K562 (cell line): Measurements from ENCODE around the gene CPA4. TPM values are rescaled to one million over a fixed set of nuclear protein-coding genes. Genes with fewer than 3 reads are reported as not detected.

ENCODE experiments used
- ATAC-seq: fragments of 200-7000 bp; cut with Tn5 transposase; 3 replicates; pipeline ENCODE4 v1.9.1; 2020; ENCODE audit warnings: moderate library complexity
- BruUV-seq: library from RNA; stranded (reverse); fragments of 400-500 nt; replicated peaks from 2 replicates; lab custom pipeline; 2021; lab: Mats Ljungman, UMichigan
- CTCF ChIA-PET: fragments of 300-600 bp; formaldehyde crosslinking; extraction: SDS; loops from one replicate; lab custom pipeline; 2021; ENCODE audit warnings: low intra/inter-chr PET ratio; lab: Yijun Ruan, JAX
- POLR2A ChIA-PET: fragments of 300-600, 350-650 bp; sonication (Branson Sonifier 250); formaldehyde crosslinking; extraction: SDS; loops from one replicate; lab custom pipeline; 2021; ENCODE audit warnings: antibody characterized with exemption, inconsistent platforms; lab: Yijun Ruan, JAX
- DNase-seq, 4 experiments: peaks; one replicate each; pipeline versions ENCODE4 v3.0.0 to v3.0.0-alpha.2; 2011 to 2018; ENCODE audit warnings: low spot score in 3 of 4, mixed read lengths in 3 of 4; ENCODE audit errors: extremely low read depth in 1 of 4
- FAIRE-seq: peaks from 2 replicates; lab custom pipeline; 2011; peaks lifted over from hg19 to GRCh38; lab: Jason Lieb, UNC
- H2AFZ ChIP-seq: 2 replicates; pipeline ENCODE4 v1.6.0; 2011; ENCODE audit warnings: low read depth, low read length, control low read depth, inconsistent platforms
- H3K27ac ChIP-seq: fragments of 200-600 bp; 3 replicates; pipeline ENCODE4 v1.8.0; 2011; ENCODE audit warnings: low read depth, mild to moderate bottlenecking, control low read depth, inconsistent platforms, low read length, moderate library complexity, mixed read lengths; ENCODE audit errors: extremely low read depth
- H3K27me3 ChIP-seq, 2 experiments: fragments of 300-600 bp in 1 of 2; 2 replicates in 1 of 2; 3 replicates in 1 of 2; pipeline versions ENCODE4 v1.6.0 to v1.8.0; 2011; ENCODE audit warnings: inconsistent platforms in 2 of 2, low read length in 2 of 2, mild to moderate bottlenecking in 1 of 2, mixed read lengths in 1 of 2, moderate library complexity in 1 of 2; ENCODE audit not compliant: control insufficient read depth in 2 of 2, insufficient read depth in 2 of 2
- H3K36me3 ChIP-seq: fragments of 300-600 bp; 3 replicates; pipeline ENCODE4 v1.8.0; 2011; ENCODE audit warnings: mild to moderate bottlenecking, low read length, inconsistent platforms; ENCODE audit not compliant: control insufficient read depth, insufficient read depth
- H3K4me1 ChIP-seq, 2 experiments: fragments of 200-600 bp in 1 of 2; replicated peaks in 1 of 2; 2 replicates in 1 of 2; 3 replicates in 1 of 2; pipeline versions ENCODE4 v1.5.1 to v1.8.0; 2011; ENCODE audit warnings: inconsistent platforms in 2 of 2, low read length in 2 of 2, mild to moderate bottlenecking in 1 of 2, mixed read lengths in 1 of 2, moderate library complexity in 1 of 2; ENCODE audit not compliant: control insufficient read depth in 2 of 2, insufficient read depth in 2 of 2
- H3K4me2 ChIP-seq: 2 replicates; pipeline ENCODE4 v1.6.1; 2011; ENCODE audit warnings: low read length, control low read depth, inconsistent platforms, mixed read lengths; ENCODE audit not compliant: insufficient read depth
- H3K4me3 ChIP-seq: fragments of 200-600 bp; sonication (generic), shearing (Covaris generic); 2 replicates; pipeline ENCODE4 v1.5.1; 2016; ENCODE audit warnings: control low read depth, inconsistent platforms
- H3K79me2 ChIP-seq: fragments of 200-600 bp; 3 replicates; pipeline ENCODE4 v1.8.0; 2011; ENCODE audit warnings: low read length, inconsistent platforms; ENCODE audit not compliant: control insufficient read depth, insufficient read depth
- H3K9ac ChIP-seq, 2 experiments: 2 replicates each; pipeline versions ENCODE4 v1.6.0 to v1.6.1; 2011; ENCODE audit warnings: low read depth in 2 of 2, low read length in 2 of 2, control low read depth in 1 of 2, inconsistent platforms in 1 of 2, mild to moderate bottlenecking in 1 of 2, mixed read lengths in 1 of 2; ENCODE audit not compliant: insufficient read depth in 1 of 2
- H3K9me1 ChIP-seq: one replicate; pipeline ENCODE4 v1.6.0; 2011; ENCODE audit warnings: inconsistent platforms, mild to moderate bottlenecking, low read length, moderate library complexity; ENCODE audit not compliant: control insufficient read depth, insufficient read depth
- H3K9me3 ChIP-seq: replicated peaks from 2 replicates; pipeline ENCODE4 v1.5.1; 2011; ENCODE audit warnings: low read depth, low read length, inconsistent platforms; ENCODE audit not compliant: control insufficient read depth, insufficient read depth
- H4K20me1 ChIP-seq: replicated peaks from 2 replicates; pipeline ENCODE4 v1.6.1; 2011; ENCODE audit warnings: low read length, inconsistent platforms, mixed read lengths; ENCODE audit not compliant: control insufficient read depth, insufficient read depth
- ATF1 ChIP-seq, 2 experiments: fragments of 450-650 bp in 1 of 2; IDR thresholded peaks; 2 replicates each; pipeline ENCODE4 v1.6.1; 2016; ENCODE audit warnings: missing compliant biosample characterization in 1 of 2, missing genetic modification characterization in 1 of 2
- ATF3 ChIP-seq, 2 experiments: fragments of 450-650 bp in 1 of 2; sonication (generic) in 1 of 2; formaldehyde crosslinking in 1 of 2; IDR thresholded peaks in 1 of 2; conservative IDR thresholded peaks in 1 of 2; 2 replicates each; pipeline versions ENCODE4 v1.6.1 to v1.8.1; 2016 to 2023; ENCODE audit warnings: mild to moderate bottlenecking in 2 of 2, moderate library complexity in 2 of 2, inconsistent platforms in 1 of 2, missing genetic modification reagents in 1 of 2
- ATF7 ChIP-seq: fragments of 450-650 bp; IDR thresholded peaks from 2 replicates; pipeline ENCODE4 v1.7.1; 2014; ENCODE audit warnings: mild to moderate bottlenecking, moderate library complexity
- CEBPZ ChIP-seq: fragments of 150-350 bp; IDR thresholded peaks from 2 replicates; pipeline ENCODE4 v1.6.1; 2014; ENCODE audit warnings: low read depth, mild to moderate bottlenecking, low read length, borderline replicate concordance
- CREM ChIP-seq: IDR thresholded peaks from 2 replicates; pipeline ENCODE4 v1.6.1; 2014; ENCODE audit warnings: antibody characterized with exemption, low read depth
- NRF1 ChIP-seq, 2 experiments: fragments of 450-650 bp; IDR thresholded peaks in 1 of 2; conservative IDR thresholded peaks in 1 of 2; 2 replicates each; pipeline ENCODE4 v1.6.1; 2014; ENCODE audit warnings: mild to moderate bottlenecking in 2 of 2
- RBFOX2 ChIP-seq: fragments of 200-400 bp; formaldehyde crosslinking; IDR thresholded peaks from 2 replicates; pipeline ENCODE4 v1.6.1; 2017; ENCODE audit warnings: low read depth, mild to moderate bottlenecking, low read length, moderate library complexity
- SIN3B ChIP-seq: fragments of 450-650 bp; IDR thresholded peaks from 2 replicates; pipeline ENCODE4 v1.6.1; 2017; ENCODE audit warnings: low read depth, mild to moderate bottlenecking, moderate library complexity
- ZNF384 ChIP-seq: IDR thresholded peaks from 2 replicates; pipeline ENCODE4 v1.6.1; 2012; ENCODE audit warnings: low read depth, low read length, improper control_type of control experiment
- WGBS: fragments of 100-300 bp; shearing (Covaris generic); methylation state at CpG from one replicate; pipeline ENCODE4 v1.1.6; 2016; ENCODE audit warnings: low coverage, mixed read lengths; ENCODE audit not compliant: insufficient coverage; ENCODE audit errors: missing lambda C conversion rate; 5-methylcytosine and 5-hydroxymethylcytosine counted together
- in situ Hi-C: fragments of 300-500 bp; cut with MboI; formaldehyde crosslinking; loops from 4 replicates; pipeline ENCODE4 v1.15.0; 2018; ENCODE audit warnings: inconsistent platforms, mixed read lengths
- intact Hi-C: fragments of 100-400 bp; cut with micrococcal nuclease; formaldehyde crosslinking; loops from 2 replicates; pipeline ENCODE4 v1.14.2; 2022
- polyA plus RNA-seq, 8 experiments: library from polyadenylated mRNA; depleted of rRNA in 4 of 8; stranded (reverse) in 5 of 8; unstranded in 3 of 8; fragments of >200 nt; fragmentation: Nextera tagmentation in 2 of 8; fragmentation: Illumina TruSeq in 1 of 8; extraction: Ambion mirVana in 2 of 8; extraction: Trizol in 1 of 8; gene quantifications; 2 replicates each; pipeline versions ENCODE4 v1.2.1 to v1.2.3, GENCODE V29; 2011 to 2014; ENCODE audit warnings: inconsistent platforms in 1 of 8, missing spikeins in 1 of 8
- total RNA-seq, 7 experiments: library from RNA; depleted of rRNA in 6 of 7; stranded (reverse); fragments of >200 nt in 6 of 7; fragmentation: Illumina TruSeq in 2 of 7; extraction: Trizol in 2 of 7; gene quantifications; 2 replicates each; pipeline versions ENCODE4 v1.2.1 to v1.2.3, GENCODE V29; 2011 to 2021; ENCODE audit warnings: low replicate concordance in 1 of 7

The CPA4 gene
- total and polyA plus RNA-seq, 9 of the 15 experiments (the other 6 are each of a cell fraction or from before 2014, with no cell fraction given): not detected

GRCh38 chr7:130344271-130344866 lies 51.4 kb downstream of the CPA4 start, which contains the start of gene CPA5:
CPA5 (plus strand) TSS chr7:130344816; CDS start chr7:130346486, 1,670 bp downstream.
- DNase-seq (no peak), ATAC-seq (no peak), FAIRE-seq (no peak)
- TF ChIP-seq SIN3B: no peak
- TF ChIP-seq ZNF384: no peak
- TF ChIP-seq CREM: peak; percentile 56
- TF ChIP-seq ATF3 (IDR thresholded peaks at IDR 0.05): peak; percentile 79
- TF ChIP-seq ATF3 (CRISPR knock-in tag; conservative IDR thresholded peaks at IDR 0.05): no peak
- TF ChIP-seq CEBPZ: no peak
- peak; percentile 83 to 86 for TF ChIP-seq NRF1 (conservative IDR thresholded peaks at IDR 0.05 in 1 of 2, IDR thresholded peaks at IDR 0.05 in 1 of 2)
- TF ChIP-seq ATF7: peak; percentile 74
- TF ChIP-seq ATF1 (CRISPR knock-in tag; IDR thresholded peaks at IDR 0.05): no peak
- peak; percentile 69; the same call in 1 of the 2 replicates for TF ChIP-seq ATF1 (tag; IDR thresholded peaks at IDR 0.05)
- no peak for TF ChIP-seq RBFOX2
- Histone ChIP-seq H3K9ac (no peak within 1 kb of the TSS), H3K27ac (no peak within 1 kb of the TSS), H3K79me2 (no peaks in the 10 kb centered on the region), H3K36me3 (no peaks in the 10 kb centered on the region), H3K9me1 (no peaks in the 10 kb centered on the region), H3K4me1 (0 out of 5 replicates have a peak, but pooled peaks cover 0 to 3% of the 10 kb centered on the region in 2 experiments), H4K20me1 (no peaks in the 10 kb centered on the region), H3K4me2 (peak within 1 kb of the TSS; percentile 24; the same call in 1 of the 2 replicates), H3K9me3 (no peaks in the 10 kb centered on the region), H2AFZ (no peak within 1 kb of the TSS), H3K4me3 (no peak within 1 kb of the TSS), H3K27me3 (peaks cover 33 to 52% of the 10 kb centered on the region in 2 experiments)
- intact Hi-C loops (no loop called here), in situ Hi-C loops (no loop called here)
- CTCF ChIA-PET: no interaction called here
- BruUV-seq: no TSS peak
- WGBS: 2% methylated on average over 5 of the region's 5 CpGs
- POLR2A ChIA-PET: interaction anchor here (0.8 to 1.4 kb wide), 5 partner anchors 10 to 37 kb away, joined by 3 to 6 read pairs (median 5); no protein-coding TSS in a partner anchor
